Panc1 (cell line): ENCODE results near the gene PLCG2.

Experiments used
- TF ChIP-seq, protein P1 (sequence below): fragments of 450-650 bp; IDR thresholded peaks from 2 replicates; pipeline ENCODE4 v1.5.1; 2017; ENCODE audit warnings: mild to moderate bottlenecking
- TF ChIP-seq, protein P2 (sequence below), 2 experiments: IDR thresholded peaks; 2 replicates each; pipeline ENCODE4 v1.6.1; 2011 to 2012; ENCODE audit warnings: low read depth in 2 of 2, control low read depth in 1 of 2, low read length in 1 of 2, mild to moderate bottlenecking in 1 of 2, moderate library complexity in 1 of 2; ENCODE audit not compliant: insufficient read depth in 1 of 2

DNA sequence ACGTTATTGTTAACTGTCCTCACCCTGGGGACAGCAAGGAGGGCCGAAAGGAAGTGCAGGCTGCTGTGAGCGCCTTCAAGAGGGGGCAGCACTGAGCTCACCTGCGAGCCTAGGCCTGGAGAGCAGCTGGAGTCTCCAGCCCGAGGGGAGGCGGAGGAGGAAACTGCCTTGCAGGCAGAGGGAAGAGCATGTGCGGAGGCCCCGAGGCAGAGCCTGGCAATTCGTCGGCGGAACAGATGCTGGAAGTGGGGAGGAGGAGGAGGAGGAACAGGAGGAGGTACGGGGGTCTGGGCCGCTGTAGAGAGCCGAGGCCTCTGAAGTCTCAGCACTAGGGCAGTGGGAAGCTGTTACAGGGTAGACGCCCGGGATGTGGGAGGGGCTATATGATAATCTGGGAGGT lies 49.6 kb upstream of the PLCG2 start:
- TF ChIP-seq, protein P1, sequence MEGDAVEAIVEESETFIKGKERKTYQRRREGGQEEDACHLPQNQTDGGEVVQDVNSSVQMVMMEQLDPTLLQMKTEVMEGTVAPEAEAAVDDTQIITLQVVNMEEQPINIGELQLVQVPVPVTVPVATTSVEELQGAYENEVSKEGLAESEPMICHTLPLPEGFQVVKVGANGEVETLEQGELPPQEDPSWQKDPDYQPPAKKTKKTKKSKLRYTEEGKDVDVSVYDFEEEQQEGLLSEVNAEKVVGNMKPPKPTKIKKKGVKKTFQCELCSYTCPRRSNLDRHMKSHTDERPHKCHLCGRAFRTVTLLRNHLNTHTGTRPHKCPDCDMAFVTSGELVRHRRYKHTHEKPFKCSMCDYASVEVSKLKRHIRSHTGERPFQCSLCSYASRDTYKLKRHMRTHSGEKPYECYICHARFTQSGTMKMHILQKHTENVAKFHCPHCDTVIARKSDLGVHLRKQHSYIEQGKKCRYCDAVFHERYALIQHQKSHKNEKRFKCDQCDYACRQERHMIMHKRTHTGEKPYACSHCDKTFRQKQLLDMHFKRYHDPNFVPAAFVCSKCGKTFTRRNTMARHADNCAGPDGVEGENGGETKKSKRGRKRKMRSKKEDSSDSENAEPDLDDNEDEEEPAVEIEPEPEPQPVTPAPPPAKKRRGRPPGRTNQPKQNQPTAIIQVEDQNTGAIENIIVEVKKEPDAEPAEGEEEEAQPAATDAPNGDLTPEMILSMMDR: no peak
- TF ChIP-seq, protein P2, sequence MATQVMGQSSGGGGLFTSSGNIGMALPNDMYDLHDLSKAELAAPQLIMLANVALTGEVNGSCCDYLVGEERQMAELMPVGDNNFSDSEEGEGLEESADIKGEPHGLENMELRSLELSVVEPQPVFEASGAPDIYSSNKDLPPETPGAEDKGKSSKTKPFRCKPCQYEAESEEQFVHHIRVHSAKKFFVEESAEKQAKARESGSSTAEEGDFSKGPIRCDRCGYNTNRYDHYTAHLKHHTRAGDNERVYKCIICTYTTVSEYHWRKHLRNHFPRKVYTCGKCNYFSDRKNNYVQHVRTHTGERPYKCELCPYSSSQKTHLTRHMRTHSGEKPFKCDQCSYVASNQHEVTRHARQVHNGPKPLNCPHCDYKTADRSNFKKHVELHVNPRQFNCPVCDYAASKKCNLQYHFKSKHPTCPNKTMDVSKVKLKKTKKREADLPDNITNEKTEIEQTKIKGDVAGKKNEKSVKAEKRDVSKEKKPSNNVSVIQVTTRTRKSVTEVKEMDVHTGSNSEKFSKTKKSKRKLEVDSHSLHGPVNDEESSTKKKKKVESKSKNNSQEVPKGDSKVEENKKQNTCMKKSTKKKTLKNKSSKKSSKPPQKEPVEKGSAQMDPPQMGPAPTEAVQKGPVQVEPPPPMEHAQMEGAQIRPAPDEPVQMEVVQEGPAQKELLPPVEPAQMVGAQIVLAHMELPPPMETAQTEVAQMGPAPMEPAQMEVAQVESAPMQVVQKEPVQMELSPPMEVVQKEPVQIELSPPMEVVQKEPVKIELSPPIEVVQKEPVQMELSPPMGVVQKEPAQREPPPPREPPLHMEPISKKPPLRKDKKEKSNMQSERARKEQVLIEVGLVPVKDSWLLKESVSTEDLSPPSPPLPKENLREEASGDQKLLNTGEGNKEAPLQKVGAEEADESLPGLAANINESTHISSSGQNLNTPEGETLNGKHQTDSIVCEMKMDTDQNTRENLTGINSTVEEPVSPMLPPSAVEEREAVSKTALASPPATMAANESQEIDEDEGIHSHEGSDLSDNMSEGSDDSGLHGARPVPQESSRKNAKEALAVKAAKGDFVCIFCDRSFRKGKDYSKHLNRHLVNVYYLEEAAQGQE (IDR thresholded peaks at IDR 0.05; ENCODE audit: insufficient read depth in 1 of 2, low read depth in 2 of 2, low read length in 1 of 2): no peak
